ENCODE measurements around the gene WIF1. TPM values are rescaled to one million over a fixed set of nuclear protein-coding genes. Genes with fewer than 3 reads are reported as not detected.

WIF1 gene
- total and polyA plus RNA-seq, 2 of the 4 experiments (the other 2 are of a cell fraction), result not detected

DNA sequence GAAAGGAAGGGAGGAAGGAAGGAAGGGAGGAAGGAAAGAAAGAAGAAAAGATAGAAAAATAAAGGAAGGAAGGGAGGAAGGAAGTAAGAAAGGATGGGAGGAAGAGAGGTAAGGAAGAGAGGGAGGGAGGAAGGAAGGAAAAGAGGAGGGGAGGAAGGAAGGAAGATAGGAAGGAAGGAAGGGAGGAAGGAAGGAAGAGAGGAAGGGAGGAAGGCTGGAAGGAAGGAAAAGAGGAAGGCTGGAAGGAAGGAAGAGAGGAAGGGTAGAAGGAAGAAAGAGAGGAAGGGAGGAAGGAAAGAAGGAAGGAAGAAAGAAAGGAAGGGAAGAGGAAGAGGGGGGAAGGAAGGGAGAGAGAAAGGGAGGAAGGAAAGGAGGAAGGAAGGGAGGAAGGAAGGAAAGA is 12.8 kb upstream of the WIF1 start:
- Histone ChIP-seq H3K36me3 (ENCODE audit: control insufficient read depth, insufficient read depth, low read length) (no peaks in the 10 kb centered on the region), H3K4me3 (ENCODE audit: insufficient read depth, low read depth, low read length) (no peak overlapping the region), H2BK20ac (ENCODE audit: low read depth, low read length) (no peak overlapping the region), H3K4ac (ENCODE audit: low read depth, low read length) (no peak overlapping the region), H3K9me3 (ENCODE audit: control insufficient read depth, insufficient read depth, low read length) (no peaks in the 10 kb centered on the region), H3K18ac (ENCODE audit: low read depth, low read length) (no peak overlapping the region), H3K79me1 (ENCODE audit: low read depth in 1 of 2, low read length in 2 of 2) (no peaks in the 10 kb centered on the region), H3K56ac (ENCODE audit: extremely low read depth, insufficient read depth, low read length) (no peak overlapping the region), H4K91ac (ENCODE audit: insufficient read depth, low read depth, low read length) (no peak overlapping the region), H2AK9ac (replicated peaks; ENCODE audit: low read depth, low read length, poor library complexity) (no peak overlapping the region), H3K4me2 (ENCODE audit: low read depth, low read length) (no peak overlapping the region), H2BK120ac (ENCODE audit: low read depth, low read length) (no peak overlapping the region), H4K8ac (ENCODE audit: low read depth in 2 of 2, low read length in 2 of 2) (no peak overlapping the region), H3K4me1 (ENCODE audit: control insufficient read depth, insufficient read depth, low read length) (no peaks in the 10 kb centered on the region), H4K5ac (ENCODE audit: low read depth, low read length) (no peak overlapping the region), H3K9ac (ENCODE audit: low read depth, low read length) (no peak overlapping the region), H2BK15ac (ENCODE audit: low read depth, low read length) (no peak overlapping the region), H3K9me1 (ENCODE audit: insufficient read depth, low read length) (no peaks in the 10 kb centered on the region), H3K14ac (replicated peaks; ENCODE audit: low read depth, low read length) (no peak overlapping the region), H3K23ac (ENCODE audit: low read depth, low read length) (no peak overlapping the region), H4K20me1 (ENCODE audit: insufficient read depth, low read length) (no peaks in the 10 kb centered on the region), H2AK5ac (ENCODE audit: low read depth, low read length) (no peak overlapping the region), H2BK5ac (ENCODE audit: low read depth, low read length, poor library complexity, severe bottlenecking) (no peak overlapping the region), H3K27me3 (ENCODE audit: control insufficient read depth, insufficient read depth, low read length) (peaks cover 14% of the 10 kb centered on the region; the same call in 1 of the 2 replicates), H2AFZ (replicated peaks; ENCODE audit: low read length, poor library complexity) (no peak overlapping the region), H3K27ac (ENCODE audit: insufficient read depth, low read length) (no peak overlapping the region)
- ATAC-seq (ENCODE audit: low read depth), result no peak
- no peak for DNase-seq
- in situ Hi-C loops (cut with MboI; ENCODE audit: low sequenced_read_pairs) (no loop called here), dilution Hi-C loops (cut with HindIII; ENCODE audit: low sequenced_read_pairs, unreplicated experiment) (no loop called here), intact Hi-C loops (cut with micrococcal nuclease) (no loop called here)
- no TSS peak for BruUV-seq (replicated peaks)
- TF ChIP-seq POLR2A (IDR thresholded peaks at IDR 0.05; ENCODE audit: low read depth, low read length) (no peak), CEBPB (IDR thresholded peaks at IDR 0.05; ENCODE audit: low read depth, low read length) (no peak), CHD1 (IDR thresholded peaks at IDR 0.05; ENCODE audit: low read depth, low read length) (no peak), NFE2L2 (IDR thresholded peaks at IDR 0.05; ENCODE audit: low read depth, low read length) (no peak), BHLHE40 (IDR thresholded peaks at IDR 0.05; ENCODE audit: low read depth, low read length) (no peak), RCOR1 (IDR thresholded peaks at IDR 0.05; ENCODE audit: insufficient replicate concordance, low read length) (no peak), RFX5 (IDR thresholded peaks at IDR 0.05; ENCODE audit: low read depth, low read length) (no peak), MAFK (IDR thresholded peaks at IDR 0.05; ENCODE audit: low read depth, low read length) (no peak), MXI1 (IDR thresholded peaks at IDR 0.05; ENCODE audit: borderline replicate concordance, low read depth, low read length) (no peak), RAD21 (IDR thresholded peaks at IDR 0.05; ENCODE audit: low read length) (no peak)
- TF ChIP-seq, protein P1, sequence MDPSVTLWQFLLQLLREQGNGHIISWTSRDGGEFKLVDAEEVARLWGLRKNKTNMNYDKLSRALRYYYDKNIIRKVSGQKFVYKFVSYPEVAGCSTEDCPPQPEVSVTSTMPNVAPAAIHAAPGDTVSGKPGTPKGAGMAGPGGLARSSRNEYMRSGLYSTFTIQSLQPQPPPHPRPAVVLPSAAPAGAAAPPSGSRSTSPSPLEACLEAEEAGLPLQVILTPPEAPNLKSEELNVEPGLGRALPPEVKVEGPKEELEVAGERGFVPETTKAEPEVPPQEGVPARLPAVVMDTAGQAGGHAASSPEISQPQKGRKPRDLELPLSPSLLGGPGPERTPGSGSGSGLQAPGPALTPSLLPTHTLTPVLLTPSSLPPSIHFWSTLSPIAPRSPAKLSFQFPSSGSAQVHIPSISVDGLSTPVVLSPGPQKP (IDR thresholded peaks at IDR 0.05; ENCODE audit: borderline replicate concordance, low read depth, low read length), result no peak
- TF ChIP-seq, protein P2, sequence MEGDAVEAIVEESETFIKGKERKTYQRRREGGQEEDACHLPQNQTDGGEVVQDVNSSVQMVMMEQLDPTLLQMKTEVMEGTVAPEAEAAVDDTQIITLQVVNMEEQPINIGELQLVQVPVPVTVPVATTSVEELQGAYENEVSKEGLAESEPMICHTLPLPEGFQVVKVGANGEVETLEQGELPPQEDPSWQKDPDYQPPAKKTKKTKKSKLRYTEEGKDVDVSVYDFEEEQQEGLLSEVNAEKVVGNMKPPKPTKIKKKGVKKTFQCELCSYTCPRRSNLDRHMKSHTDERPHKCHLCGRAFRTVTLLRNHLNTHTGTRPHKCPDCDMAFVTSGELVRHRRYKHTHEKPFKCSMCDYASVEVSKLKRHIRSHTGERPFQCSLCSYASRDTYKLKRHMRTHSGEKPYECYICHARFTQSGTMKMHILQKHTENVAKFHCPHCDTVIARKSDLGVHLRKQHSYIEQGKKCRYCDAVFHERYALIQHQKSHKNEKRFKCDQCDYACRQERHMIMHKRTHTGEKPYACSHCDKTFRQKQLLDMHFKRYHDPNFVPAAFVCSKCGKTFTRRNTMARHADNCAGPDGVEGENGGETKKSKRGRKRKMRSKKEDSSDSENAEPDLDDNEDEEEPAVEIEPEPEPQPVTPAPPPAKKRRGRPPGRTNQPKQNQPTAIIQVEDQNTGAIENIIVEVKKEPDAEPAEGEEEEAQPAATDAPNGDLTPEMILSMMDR (conservative IDR thresholded peaks at IDR 0.05; ENCODE audit: low read depth, low read length), result no peak
- TF ChIP-seq, protein P3, sequence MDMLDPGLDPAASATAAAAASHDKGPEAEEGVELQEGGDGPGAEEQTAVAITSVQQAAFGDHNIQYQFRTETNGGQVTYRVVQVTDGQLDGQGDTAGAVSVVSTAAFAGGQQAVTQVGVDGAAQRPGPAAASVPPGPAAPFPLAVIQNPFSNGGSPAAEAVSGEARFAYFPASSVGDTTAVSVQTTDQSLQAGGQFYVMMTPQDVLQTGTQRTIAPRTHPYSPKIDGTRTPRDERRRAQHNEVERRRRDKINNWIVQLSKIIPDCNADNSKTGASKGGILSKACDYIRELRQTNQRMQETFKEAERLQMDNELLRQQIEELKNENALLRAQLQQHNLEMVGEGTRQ (IDR thresholded peaks at IDR 0.05; ENCODE audit: low read depth, low read length), result no peak
- ChIA-PET POLR2A (ENCODE audit: unreplicated experiment) (no interaction called here), CTCF (no interaction called here)

Data from IMR-90 (cell line).